Retinal pigment epithelial cell (primary cell): ENCODE measurements around the gene SORCS2.

ENCODE experiments used
- DNase-seq: peaks from one replicate; pipeline ENCODE4 v3.0.0-alpha.2; 2010; ENCODE audit warnings: low read depth
- H3K4me3 ChIP-seq: 2 replicates; pipeline ENCODE4 v1.5.1; 2011; ENCODE audit warnings: mild to moderate bottlenecking, low read length, control low read depth, moderate library complexity
- CTCF ChIP-seq: conservative IDR thresholded peaks from 2 replicates; pipeline ENCODE4 v1.5.1; 2011; ENCODE audit warnings: low read depth, low read length, control low read depth, inconsistent platforms

The SORCS2 gene

DNA sequence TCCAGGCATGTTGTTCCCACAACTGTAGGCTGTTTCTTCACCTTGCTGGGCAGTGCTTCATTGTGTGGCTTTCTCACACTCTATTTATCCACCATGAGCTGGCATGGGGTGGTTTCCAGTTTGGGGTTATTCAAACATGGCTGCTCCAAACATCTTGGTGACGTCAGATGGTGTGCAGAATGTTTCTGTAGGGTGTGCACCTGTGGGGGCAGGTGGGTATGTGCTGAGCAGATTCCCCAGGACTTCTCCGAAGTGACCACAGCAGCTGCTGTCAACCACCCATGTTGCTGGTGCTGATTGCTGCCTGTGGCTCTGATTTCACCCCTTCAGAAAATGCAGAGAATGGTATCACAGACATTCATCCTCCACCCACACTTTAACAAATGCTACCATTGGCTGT lies 247.4 kb downstream of the SORCS2 start:
- DNase-seq, result no peak
- H3K4me3 ChIP-seq, result no peak overlapping the region
- TF ChIP-seq CTCF, result no peak

GRCh38 chr4:7441201-7441600 lies 248.9 kb downstream of the SORCS2 start:
- no peak for TF ChIP-seq CTCF
- H3K4me3 ChIP-seq, result no peak overlapping the region
- DNase-seq, result no peak

DNA sequence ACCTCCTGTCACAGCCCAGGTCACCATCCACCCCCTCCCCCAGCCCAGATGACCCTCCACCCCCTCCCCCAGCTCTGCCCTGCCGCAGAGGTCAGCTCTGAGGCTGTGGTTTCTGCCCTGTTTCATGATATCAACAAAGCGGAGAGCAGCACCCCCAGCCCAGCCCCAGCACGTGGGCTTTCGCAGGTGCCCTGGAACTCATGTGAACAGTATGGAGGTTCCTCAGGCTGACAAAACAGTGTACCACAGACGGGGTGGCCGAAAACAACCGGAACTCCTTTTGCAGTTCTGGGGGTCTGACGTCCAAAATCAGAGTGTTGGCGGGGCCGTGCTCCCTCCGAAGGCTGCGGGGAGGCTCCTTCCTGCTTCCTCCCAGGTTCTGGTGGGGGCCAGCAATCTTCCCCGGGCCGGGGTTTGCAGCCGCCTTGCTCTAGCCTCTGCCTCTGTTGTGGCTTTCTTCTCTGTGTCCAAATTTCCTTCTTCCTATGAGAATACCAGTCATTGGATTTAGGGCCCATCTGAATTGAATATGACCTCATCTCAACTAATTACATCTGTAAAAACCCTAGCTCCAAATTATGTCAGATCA lies 250.3 kb downstream of the SORCS2 start:
- no peak for TF ChIP-seq CTCF
- DNase-seq, result no peak

DNA sequence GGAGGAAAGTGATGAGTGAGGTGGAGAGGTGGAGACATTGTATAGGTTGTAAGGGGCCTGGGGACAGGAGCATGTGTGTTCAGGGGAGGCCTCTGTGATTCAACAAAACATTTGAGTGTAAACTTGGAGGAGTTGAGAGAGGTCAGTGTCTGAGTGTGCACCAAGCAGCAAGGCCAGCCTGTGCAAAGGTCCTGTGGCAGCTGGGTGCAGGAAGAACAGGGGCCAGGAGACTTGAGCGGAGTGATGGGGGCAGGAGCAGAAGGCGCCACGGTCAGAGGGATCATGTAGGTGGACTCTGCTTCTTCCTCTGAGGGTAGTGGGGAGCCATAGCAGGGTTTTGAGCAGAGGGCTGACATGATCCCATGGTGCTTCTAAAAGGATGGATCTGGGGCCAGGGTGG lies 252.0 kb downstream of the SORCS2 start:
- no peak for DNase-seq
- H3K4me3 ChIP-seq, result no peak overlapping the region
- TF ChIP-seq CTCF, result no peak

More for the DNA sequence above, 250.3 kb downstream of the SORCS2 start:
- H3K4me3 ChIP-seq, result no peak overlapping the region

GRCh38 chr4:7444731-7445130 lies 252.4 kb downstream of the SORCS2 start:
- no peak for DNase-seq
- H3K4me3 ChIP-seq, result no peak overlapping the region
- no peak for TF ChIP-seq CTCF

- H3K4me3 ChIP-seq, result no peak overlapping the region
- TF ChIP-seq CTCF, result no peak
- DNase-seq, result no peak
Measured at GRCh38 chr4:7447236-7447635, 254.9 kb downstream of the SORCS2 start.

DNA sequence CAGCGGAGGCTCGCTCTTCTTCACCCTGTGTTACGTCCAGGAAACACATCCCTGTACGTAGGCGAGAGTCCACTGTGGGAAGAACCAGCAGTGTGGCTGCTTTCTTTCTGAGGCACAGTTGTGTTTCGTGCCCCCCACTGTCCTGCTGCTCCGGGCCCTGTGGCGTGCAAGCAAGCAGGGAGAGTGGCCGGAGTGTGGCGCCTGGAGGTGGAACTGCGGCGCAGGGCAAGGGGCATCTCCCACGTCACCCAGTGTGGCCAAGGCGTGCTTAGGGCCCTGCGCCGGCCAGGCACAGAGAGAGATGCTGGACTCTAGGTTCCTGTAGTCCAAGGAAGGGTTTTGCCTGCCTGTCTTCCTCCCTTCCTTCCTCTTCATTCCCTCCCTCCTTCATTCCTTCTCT lies 255.7 kb downstream of the SORCS2 start:
- H3K4me3 ChIP-seq, result no peak overlapping the region
- DNase-seq, result no peak
- no peak for TF ChIP-seq CTCF
